Measurements from ENCODE around the gene CLIP4. TPM values are rescaled to one million over a fixed set of nuclear protein-coding genes. Genes with fewer than 3 reads are reported as not detected.
"Not testable (repeated sequence)": the region's sequence is repeated elsewhere in the genome, so short reads cannot be mapped to it uniquely, and the experiment has no call there.

The CLIP4 gene
- total RNA-seq, 4 donors from 2014 or later: 45.4 to 84.0 (median 61.3) TPM

GRCh38 chr2:29080886-29081743 is 34.1 kb upstream of the CLIP4 start:
- no peak for DNase-seq (ENCODE audit: low spot score)
- no peak for TF ChIP-seq CTCF (IDR thresholded peaks at IDR 0.05)
- no peak for ATAC-seq (ENCODE audit: low FRiP score)

GRCh38 chr2:29082804-29083495 is 32.3 kb upstream of the CLIP4 start:
- no peak for TF ChIP-seq CTCF (IDR thresholded peaks at IDR 0.05)
- ATAC-seq (ENCODE audit: low FRiP score) (no peak), DNase-seq (ENCODE audit: low spot score) (no peak)

GRCh38 chr2:29084554-29084953 is 30.7 kb upstream of the CLIP4 start:
- DNase-seq (ENCODE audit: low spot score) (no peak), ATAC-seq (ENCODE audit: low FRiP score) (no peak)
- no peak for TF ChIP-seq CTCF (IDR thresholded peaks at IDR 0.05)

- ATAC-seq (ENCODE audit: low FRiP score); DNase-seq (ENCODE audit: low spot score): not testable (repeated sequence)
Measured at GRCh38 chr2:29090311-29090710, 24.9 kb upstream of the CLIP4 start.

- no peak for TF ChIP-seq CTCF (IDR thresholded peaks at IDR 0.05)
- ATAC-seq (ENCODE audit: low FRiP score) (no peak), DNase-seq (ENCODE audit: low spot score) (no peak)
Measured at GRCh38 chr2:29096969-29097368, 18.2 kb upstream of the CLIP4 start.

GRCh38 chr2:29097569-29097968 is 17.6 kb upstream of the CLIP4 start:
- no peak for TF ChIP-seq CTCF (IDR thresholded peaks at IDR 0.05)
- DNase-seq (ENCODE audit: low spot score) (no peak), ATAC-seq (ENCODE audit: low FRiP score) (no peak)

- no peak for DNase-seq (ENCODE audit: low spot score)
- no peak for ATAC-seq (ENCODE audit: low FRiP score)
- TF ChIP-seq CTCF (IDR thresholded peaks at IDR 0.05): no peak
Measured at GRCh38 chr2:29100564-29100963, 14.7 kb upstream of the CLIP4 start.
